DMS79 (cell line): ENCODE data around the gene AP2A1.
"Not testable (repeated sequence)": the region's sequence is repeated elsewhere in the genome, so short reads cannot be mapped to it uniquely, and the experiment has no call there.

Experiments used
- DNase-seq: peaks from one replicate; lab custom pipeline; 2025; lab: John Stamatoyannopoulos, UW

The AP2A1 gene

GRCh38 chr19:49812997-49813861 lies 46.4 kb downstream of the AP2A1 start, which contains the start of gene FUZ:
TSS of gene FUZ (minus strand) at chr19:49813292. CDS start at chr19:49813106, 186 bp downstream.
- DNase-seq, result peak; percentile 97

- DNase-seq, result no peak
Observed at GRCh38 chr19:49814010-49814409, 47.2 kb downstream of the AP2A1 start.

- no peak for DNase-seq
Observed at GRCh38 chr19:49816590-49816989, 49.8 kb downstream of the AP2A1 start.

GRCh38 chr19:49817964-49818648 lies 51.3 kb downstream of the AP2A1 start, which contains the start of gene MED25:
TSS of gene MED25 (plus strand) at chr19:49818289. CDS start at chr19:49818342, 53 bp downstream.
- peak; percentile 86 for DNase-seq

GRCh38 chr19:49818649-49819370 lies 52.0 kb downstream of the AP2A1 start:
- no peak for DNase-seq

- DNase-seq, result not testable (repeated sequence)
Observed at GRCh38 chr19:49819452-49820115, 52.8 kb downstream of the AP2A1 start.

- DNase-seq, result peak; percentile 86
Observed at GRCh38 chr19:49820125-49820524, 53.3 kb downstream of the AP2A1 start.

- peak; percentile 91 for DNase-seq
Observed at GRCh38 chr19:49823472-49823871, 56.7 kb downstream of the AP2A1 start.

GRCh38 chr19:49824662-49825061 lies 57.9 kb downstream of the AP2A1 start:
- DNase-seq, result no peak

- DNase-seq, result no peak
Observed at GRCh38 chr19:49827034-49827433, 60.2 kb downstream of the AP2A1 start.

GRCh38 chr19:49829200-49829599 lies 62.4 kb downstream of the AP2A1 start:
- no peak for DNase-seq

- DNase-seq, result no peak
Observed at GRCh38 chr19:49829721-49830120, 62.9 kb downstream of the AP2A1 start.

- no peak for DNase-seq
Observed at GRCh38 chr19:49830766-49831165, 64.0 kb downstream of the AP2A1 start.

- DNase-seq, result no peak
Observed at GRCh38 chr19:49831592-49831991, 64.8 kb downstream of the AP2A1 start.

GRCh38 chr19:49832556-49832955 lies 65.8 kb downstream of the AP2A1 start:
- no peak for DNase-seq

- no peak for DNase-seq
Observed at GRCh38 chr19:49833599-49833998, 66.8 kb downstream of the AP2A1 start.

- DNase-seq, result no peak
Observed at GRCh38 chr19:49835562-49835961, 68.8 kb downstream of the AP2A1 start.

GRCh38 chr19:49836176-49837008 lies 69.6 kb downstream of the AP2A1 start:
- no peak for DNase-seq

GRCh38 chr19:49837009-49837310 lies 70.2 kb downstream of the AP2A1 start:
- DNase-seq, result no peak

GRCh38 chr19:49837425-49837824 lies 70.6 kb downstream of the AP2A1 start:
- DNase-seq, result no peak
